ENCODE measurements around the gene NASP.
A peak's percentile ranks its signal among the peaks of the same experiment; 100 is the strongest.

NASP gene

GRCh38 chr1:45583666-45584350 lies at the start of gene NASP:
TSS of gene NASP (plus strand) at chr1:45584041. CDS start at chr1:45584147, 106 bp downstream.
- peak; percentile 91 for DNase-seq

DNA sequence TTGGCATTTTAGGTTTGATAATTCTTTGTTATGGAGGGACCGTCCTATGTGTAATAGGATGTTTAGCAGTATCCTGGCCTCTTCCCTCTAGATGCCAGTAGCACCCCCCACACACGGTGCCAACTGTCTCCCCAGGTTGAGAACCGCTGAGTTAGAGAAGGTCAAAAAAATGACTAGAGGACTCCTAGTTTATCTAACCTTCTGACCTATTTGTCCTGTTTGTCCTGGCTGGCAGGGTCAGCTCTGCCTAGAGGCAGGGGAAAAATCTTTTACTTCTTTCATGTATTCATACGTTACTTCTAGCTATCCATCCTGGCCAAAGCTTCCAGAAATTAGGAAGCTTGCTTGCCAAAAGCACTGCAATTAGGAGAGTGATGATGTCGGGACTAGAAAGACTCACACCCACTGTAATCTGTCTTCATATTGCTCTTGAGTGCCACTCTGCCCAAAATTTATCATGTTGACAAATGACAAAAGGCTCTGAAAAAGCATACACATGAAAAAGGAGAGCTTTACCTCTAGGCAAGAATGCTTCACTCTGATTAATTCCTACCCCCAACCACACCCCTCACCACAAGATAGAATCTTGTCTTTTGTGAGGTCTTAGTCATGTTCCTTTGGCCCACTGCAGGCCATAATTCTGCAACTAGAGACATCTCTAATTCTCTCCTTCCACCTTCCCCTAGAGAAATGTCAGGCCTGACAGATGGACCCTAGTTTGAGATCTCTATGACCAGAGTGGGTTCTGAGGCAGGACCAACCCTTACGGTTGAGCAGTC lies 47.7 kb upstream of the NASP start:
- DNase-seq = no peak

DNA sequence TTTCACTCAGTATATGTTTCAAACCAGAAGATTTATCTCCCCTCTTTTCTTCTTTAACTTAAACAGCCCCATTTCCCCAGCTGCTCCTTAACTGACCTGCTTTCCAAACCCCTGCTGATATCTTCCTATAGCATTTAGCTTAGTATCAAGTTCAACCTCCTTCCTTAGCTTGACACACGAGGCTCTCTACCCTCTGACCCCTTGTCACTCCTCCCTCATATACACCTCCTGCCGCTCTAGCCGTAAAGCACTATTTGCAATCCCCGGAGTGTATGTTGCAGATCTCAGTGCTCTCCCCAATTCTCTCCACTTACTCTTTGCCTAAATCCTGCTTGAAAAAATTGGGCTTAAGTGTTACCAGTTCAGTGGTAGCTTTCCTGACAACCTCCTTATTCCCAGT lies 47.0 kb upstream of the NASP start:
- no peak for DNase-seq

GRCh38 chr1:45541193-45541592 lies 42.6 kb upstream of the NASP start:
- DNase-seq = no peak

- no peak for DNase-seq
These were observed 41.2 kb upstream of the NASP start for GRCh38 chr1:45542591-45542990.

GRCh38 chr1:45543581-45544417 lies 40.0 kb upstream of the NASP start:
- peak; percentile 53 for DNase-seq

GRCh38 chr1:45544530-45544929 lies 39.3 kb upstream of the NASP start:
- no peak for DNase-seq

DNA sequence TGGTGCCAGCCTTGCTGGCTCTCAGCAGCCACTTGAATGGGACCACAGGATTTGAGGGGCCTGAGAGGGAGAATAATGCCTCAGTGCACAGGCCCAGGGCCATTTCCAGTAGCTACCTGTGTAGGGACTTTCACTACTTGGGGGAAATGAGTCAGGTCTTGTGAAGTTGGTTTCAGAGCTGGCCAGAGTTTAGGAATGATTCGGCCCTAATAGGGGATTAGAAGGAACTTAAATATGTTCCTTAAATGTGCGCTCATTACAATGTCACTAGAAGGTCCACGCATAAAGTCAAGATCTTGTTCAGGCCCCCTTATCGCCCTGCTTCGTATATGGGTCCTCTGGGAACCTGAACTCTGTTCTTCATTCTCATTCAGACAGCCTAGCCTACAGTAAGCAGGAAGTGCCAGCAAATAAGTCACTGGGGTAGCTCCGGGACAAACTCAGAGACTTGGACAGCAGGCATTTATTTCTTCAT lies 38.8 kb upstream of the NASP start:
- DNase-seq = no peak

DNA sequence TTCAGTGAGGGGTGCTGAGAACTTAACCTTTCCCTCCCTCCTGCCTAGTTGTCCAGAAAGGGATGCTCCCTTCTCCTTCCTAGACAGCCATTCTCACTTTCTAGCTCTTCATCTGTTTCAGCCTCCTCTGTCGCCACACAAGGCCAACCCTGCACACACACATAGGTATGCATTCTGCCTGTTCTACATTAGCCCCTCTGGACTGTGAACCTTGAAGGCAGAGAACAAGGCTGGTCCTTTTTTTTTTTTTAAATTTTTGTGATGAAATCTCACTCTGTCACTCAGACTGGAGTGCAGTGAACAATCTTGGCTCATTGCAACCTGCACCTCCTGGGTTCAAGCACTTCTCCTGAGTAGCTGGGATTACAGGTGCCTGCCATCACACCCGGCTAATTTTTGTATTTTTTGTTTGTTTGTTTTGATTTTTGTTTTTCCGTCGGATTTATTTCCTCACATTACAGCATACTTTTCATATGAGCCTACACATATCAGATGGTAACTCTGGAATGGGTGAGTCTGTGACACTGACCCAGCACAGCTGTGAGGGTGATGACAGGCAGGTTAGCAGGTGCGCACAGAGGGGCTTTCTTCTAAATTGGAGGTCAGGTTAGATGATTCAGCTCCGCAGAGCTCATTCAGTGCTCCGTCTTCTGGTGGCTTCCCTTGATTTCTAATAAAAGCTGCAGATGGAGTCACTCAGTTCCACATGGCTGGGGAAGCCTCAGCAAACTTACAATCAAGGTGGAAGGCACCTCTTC lies 38.1 kb upstream of the NASP start:
- DNase-seq = no peak

DNA sequence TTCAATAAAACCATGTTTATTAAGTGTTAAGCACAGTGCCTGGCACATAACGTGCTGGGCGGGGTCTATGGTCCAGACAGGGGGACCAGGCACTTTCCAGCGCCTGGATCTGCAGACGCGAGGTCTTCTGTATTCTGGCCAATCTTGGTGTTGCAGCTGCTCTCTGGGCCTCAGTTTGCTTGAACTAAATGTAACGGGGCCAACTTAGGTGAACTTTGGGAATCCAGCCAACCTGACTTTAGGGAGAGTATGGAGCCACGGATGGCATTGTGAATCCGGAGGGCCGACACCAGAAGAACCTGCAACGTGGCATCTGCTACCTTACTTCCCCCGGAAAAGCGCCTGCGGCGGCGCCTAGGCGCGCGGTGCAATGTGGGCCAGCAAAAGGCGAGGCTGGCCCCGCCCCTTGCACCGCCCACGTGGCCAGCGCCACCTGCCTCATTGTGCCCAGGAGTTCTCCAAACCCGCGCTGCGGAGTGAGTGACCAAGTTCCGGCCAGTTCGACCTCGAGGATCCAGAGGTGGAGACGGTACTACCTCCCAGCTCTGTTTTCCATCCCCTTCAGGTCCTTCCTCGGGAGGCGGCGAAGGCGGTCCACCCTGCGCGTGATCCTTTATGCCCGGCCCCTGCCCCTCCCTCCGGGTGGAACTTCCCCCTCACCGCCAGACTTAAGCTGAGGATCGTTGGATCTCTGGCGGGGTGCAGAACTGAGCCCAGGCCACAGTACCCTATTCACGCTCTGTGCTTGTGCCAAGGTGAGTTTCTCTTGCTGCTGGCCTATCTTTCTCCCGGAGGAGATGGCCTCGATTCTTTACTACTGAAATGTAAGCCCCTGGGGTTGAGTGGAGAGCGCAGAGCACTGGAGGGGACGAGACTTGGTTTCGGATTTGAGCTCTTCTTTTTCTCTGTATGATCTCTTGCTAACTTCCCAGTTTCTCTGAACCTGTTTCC lies 33.2 kb upstream of the NASP start, which contains the start of gene AKR1A1:
Gene AKR1A1 (plus strand): TSS at position 426 of the 951 bp plus-strand sequence. CDS start 10,969 bp downstream, outside the sequence.
- peak; percentile 84 for DNase-seq

- no peak for DNase-seq
These were observed 32.2 kb upstream of the NASP start for GRCh38 chr1:45551684-45552083.

- no peak for DNase-seq
These were observed 31.5 kb upstream of the NASP start for GRCh38 chr1:45552331-45552730.

DNA sequence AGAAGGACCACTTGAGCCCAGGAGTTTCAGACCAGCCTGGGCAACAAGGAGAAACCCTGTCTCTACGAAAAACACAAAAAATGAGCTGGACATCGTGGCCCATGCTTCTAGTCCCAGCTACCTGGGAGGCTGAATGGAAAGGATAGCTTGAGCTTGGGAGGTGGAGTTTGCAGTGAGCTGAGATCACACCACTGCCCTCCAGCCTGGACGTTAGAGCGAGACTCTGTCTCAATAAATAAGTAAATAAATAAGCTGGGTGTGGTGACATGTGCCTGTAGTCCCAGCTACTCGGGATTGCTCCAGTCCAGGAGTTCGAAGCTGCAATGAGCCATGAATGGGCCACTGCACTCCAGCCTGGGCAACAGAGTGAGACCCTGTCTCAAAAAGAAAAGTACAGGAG lies 29.6 kb upstream of the NASP start:
- no peak for DNase-seq

GRCh38 chr1:45557422-45557944 lies 26.4 kb upstream of the NASP start:
- no peak for DNase-seq

GRCh38 chr1:45563843-45564242 lies 20.0 kb upstream of the NASP start:
- DNase-seq = no peak

DNA sequence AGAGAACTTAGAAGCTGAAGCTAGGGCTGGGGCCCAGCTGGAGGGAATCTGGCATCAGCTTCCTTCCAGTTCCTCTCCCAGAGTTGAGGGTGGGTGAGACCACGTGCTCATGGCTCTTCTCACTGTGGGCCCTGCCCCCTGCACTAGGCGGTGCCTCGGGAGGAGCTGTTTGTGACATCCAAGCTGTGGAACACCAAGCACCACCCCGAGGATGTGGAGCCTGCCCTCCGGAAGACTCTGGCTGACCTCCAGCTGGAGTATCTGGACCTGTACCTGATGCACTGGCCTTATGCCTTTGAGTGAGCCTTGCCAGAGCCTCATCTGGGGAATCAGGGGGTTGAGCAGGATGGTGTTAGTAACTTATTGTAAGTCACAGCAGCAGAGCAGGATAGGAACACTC lies 17.1 kb upstream of the NASP start:
- DNase-seq = no peak

- no peak for DNase-seq
These were observed 15.9 kb upstream of the NASP start for GRCh38 chr1:45567911-45568310.

DNA sequence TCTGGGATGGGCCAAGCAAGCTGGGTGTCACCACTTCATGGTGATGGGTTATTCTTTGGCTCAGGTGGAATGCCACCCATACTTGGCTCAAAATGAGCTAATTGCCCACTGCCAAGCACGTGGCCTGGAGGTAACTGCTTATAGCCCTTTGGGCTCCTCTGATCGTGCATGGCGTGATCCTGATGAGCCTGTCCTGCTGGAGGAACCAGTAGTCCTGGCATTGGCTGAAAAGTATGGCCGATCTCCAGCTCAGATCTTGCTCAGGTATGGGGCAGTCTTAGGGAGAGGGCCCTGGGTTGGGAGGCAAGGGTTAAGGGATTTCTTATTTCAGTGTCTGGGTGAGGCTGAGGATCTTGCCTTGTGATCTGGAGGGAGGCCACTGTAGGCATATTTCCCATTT lies 15.4 kb upstream of the NASP start:
- DNase-seq = no peak

DNA sequence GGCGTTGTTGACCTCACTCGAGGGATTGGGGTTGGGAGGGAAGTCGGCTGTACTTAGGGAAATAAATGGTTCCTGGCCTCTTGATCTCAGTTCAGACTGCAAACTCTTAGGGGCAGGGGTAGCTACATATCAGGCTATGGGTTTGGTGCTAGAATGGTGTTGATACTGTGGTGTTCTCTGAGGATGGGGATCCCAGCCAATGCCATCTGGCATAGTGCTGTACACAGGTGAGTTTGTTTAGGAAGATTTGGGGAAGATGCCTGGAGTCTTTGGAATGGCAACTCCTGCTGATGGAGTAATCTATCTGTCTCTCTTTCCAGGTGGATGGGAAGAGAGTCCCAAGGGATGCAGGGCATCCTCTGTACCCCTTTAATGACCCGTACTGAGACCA lies 14.3 kb upstream of the NASP start:
- no peak for DNase-seq

DNA sequence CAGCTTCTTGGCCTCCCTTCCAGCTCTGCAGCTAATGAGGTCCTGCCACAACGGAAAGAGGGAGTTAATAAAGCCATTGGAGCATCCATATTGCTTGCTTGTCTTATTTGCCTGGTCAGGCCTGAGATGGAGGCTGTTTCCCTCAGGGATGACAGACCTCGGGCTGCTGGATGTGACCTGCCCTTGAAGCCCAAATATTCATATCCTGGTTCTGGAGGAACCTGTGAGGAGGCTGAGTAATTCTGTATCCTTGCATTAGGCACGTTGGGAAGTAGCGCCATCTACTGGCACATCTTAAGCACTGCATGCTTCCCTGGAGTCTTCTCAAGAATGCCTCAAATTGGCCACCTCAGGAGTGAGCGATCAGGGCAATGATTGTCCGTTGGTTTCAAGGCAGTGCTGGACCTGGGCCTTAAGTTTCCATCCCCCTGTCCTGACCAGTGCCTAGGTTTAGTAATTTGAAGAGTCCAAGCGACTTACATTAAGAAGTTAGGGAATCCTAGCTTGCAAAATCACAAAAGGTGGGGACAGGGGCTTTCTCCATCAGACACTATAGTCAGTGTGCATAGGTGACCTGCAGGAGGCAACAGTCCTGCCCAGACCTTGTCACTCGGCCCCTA lies 13.8 kb upstream of the NASP start:
- DNase-seq = peak; percentile 53

GRCh38 chr1:45570631-45571030 lies 13.2 kb upstream of the NASP start:
- no peak for DNase-seq
